ACC112 (cell line): ENCODE data around the gene TMPRSS6.

Source experiments
- H2AFZ ChIP-seq: fragments of 200-600 bp; sonication (generic); one replicate; pipeline ENCODE4 v1.6.0; 2017; ENCODE audit warnings: antibody characterized with exemption, low read length; ENCODE audit not compliant: unreplicated experiment
- H3K27ac ChIP-seq: fragments of 200-600 bp; sonication (generic); 2 replicates; pipeline ENCODE4 v1.5.1; 2014; ENCODE audit warnings: low read depth, mild to moderate bottlenecking, antibody characterized with exemption, low read length, moderate library complexity
- H3K27me3 ChIP-seq: fragments of 200-600 bp; sonication (generic); 2 replicates; pipeline ENCODE4 v1.6.1; 2014; ENCODE audit warnings: mild to moderate bottlenecking, antibody characterized with exemption, low read length, moderate library complexity, mixed read lengths; ENCODE audit not compliant: insufficient read depth
- H3K36me3 ChIP-seq: fragments of 200-600 bp; sonication (generic); 2 replicates; pipeline ENCODE4 v1.6.1; 2016; ENCODE audit warnings: mild to moderate bottlenecking, antibody characterized with exemption, low read length, moderate library complexity, mixed read lengths; ENCODE audit not compliant: insufficient read depth
- H3K4me1 ChIP-seq: fragments of 200-600 bp; sonication (generic); one replicate; pipeline ENCODE4 v1.6.1; 2016; ENCODE audit warnings: low read length, mixed read lengths; ENCODE audit not compliant: insufficient read depth, unreplicated experiment, control insufficient read depth
- H3K4me3 ChIP-seq: fragments of 200-600 bp; sonication (generic); 2 replicates; pipeline ENCODE4 v1.5.1; 2014; ENCODE audit warnings: mild to moderate bottlenecking, low read depth, low read length
- H3K79me2 ChIP-seq: fragments of 200-600 bp; sonication (generic); one replicate; pipeline ENCODE4 v1.6.0; 2016; ENCODE audit warnings: low read length; ENCODE audit not compliant: control insufficient read depth, unreplicated experiment, insufficient read depth

The TMPRSS6 gene

GRCh38 chr22:37018086-37018814 is 91.3 kb downstream of the TMPRSS6 start:
- no peaks in the 10 kb centered on the region for H3K36me3 ChIP-seq
- H3K79me2 ChIP-seq, result peaks cover 6% of the 10 kb centered on the region
- H3K4me1 ChIP-seq, result no peaks in the 10 kb centered on the region
- H2AFZ ChIP-seq, result no peak overlapping the region
- H3K4me3 ChIP-seq, result peak overlapping the region; percentile 95
- no peak overlapping the region for H3K27ac ChIP-seq
- H3K27me3 ChIP-seq, result no peaks in the 10 kb centered on the region

GRCh38 chr22:37017356-37017755 is 92.2 kb downstream of the TMPRSS6 start:
- Histone ChIP-seq H3K79me2 (peaks cover 6% of the 10 kb centered on the region), H3K4me3 (no peak overlapping the region), H3K4me1 (no peaks in the 10 kb centered on the region), H3K27me3 (no peaks in the 10 kb centered on the region), H3K36me3 (no peaks in the 10 kb centered on the region), H2AFZ (no peak overlapping the region), H3K27ac (no peak overlapping the region)

GRCh38 chr22:37016134-37016910 is 93.2 kb downstream of the TMPRSS6 start:
- Histone ChIP-seq H3K4me3 (no peak overlapping the region), H3K27me3 (no peaks in the 10 kb centered on the region), H2AFZ (no peak overlapping the region), H3K27ac (no peak overlapping the region), H3K79me2 (peaks cover 6% of the 10 kb centered on the region), H3K4me1 (no peaks in the 10 kb centered on the region), H3K36me3 (no peaks in the 10 kb centered on the region)

GRCh38 chr22:37015587-37015878 is 94.0 kb downstream of the TMPRSS6 start:
- no peaks in the 10 kb centered on the region for H3K4me1 ChIP-seq
- no peak overlapping the region for H2AFZ ChIP-seq
- H3K27ac ChIP-seq, result no peak overlapping the region
- no peak overlapping the region for H3K4me3 ChIP-seq
- H3K79me2 ChIP-seq, result peaks cover 6% of the 10 kb centered on the region
- H3K36me3 ChIP-seq, result no peaks in the 10 kb centered on the region
- H3K27me3 ChIP-seq, result no peaks in the 10 kb centered on the region
